ENCODE measurements around the gene PNMA6E. TPM values are rescaled to one million over a fixed set of nuclear protein-coding genes. Genes with fewer than 3 reads are reported as not detected.
A peak's percentile ranks its signal among the peaks of the same experiment; 100 is the strongest.

The PNMA6E gene
- total and polyA plus RNA-seq, 4 experiments from 2014 or later, result not detected

DNA sequence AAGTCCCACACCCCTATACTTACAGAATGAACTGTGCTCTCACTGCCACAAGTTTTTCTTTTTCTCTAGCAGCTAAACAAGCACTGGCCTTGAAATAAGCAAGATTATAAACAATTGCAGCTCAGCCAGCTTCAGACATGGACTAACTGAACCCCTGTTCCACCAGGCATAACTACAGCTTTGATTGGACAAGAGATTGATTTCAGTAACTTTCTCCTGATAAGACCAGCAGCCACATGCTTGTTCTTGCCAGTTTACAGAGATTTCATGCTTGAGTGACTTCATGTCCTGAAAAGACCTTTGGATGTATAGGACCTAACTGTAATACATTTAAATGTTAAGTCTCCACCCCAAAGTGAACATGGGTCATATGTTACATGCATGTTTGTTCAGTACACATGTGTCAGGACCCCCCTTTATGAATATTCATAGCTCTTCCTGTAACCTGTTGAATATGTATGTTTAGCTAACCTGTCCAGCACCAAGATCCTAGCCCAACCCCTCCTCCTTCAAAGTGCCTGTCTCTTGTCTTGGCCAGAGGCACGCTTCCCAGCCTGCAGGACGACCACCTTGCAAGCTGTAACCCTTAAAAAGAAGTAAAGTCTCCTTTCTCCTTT is 39.3 kb downstream of the PNMA6E start:
- Mint-ChIP-seq H3K27ac (no peak overlapping the region), H3K4me3 (no peak overlapping the region), H3K27me3 (no peaks in the 10 kb centered on the region), H3K4me1 (no peaks in the 10 kb centered on the region), H3K36me3 (peaks cover 0 to 3% of the 10 kb centered on the region in 2 donors), H3K9me3 (peaks cover 0 to 26% (median 20%) of the 10 kb centered on the region in 8 donors)
- intact Hi-C loops (cut with micrococcal nuclease), result no loop called here
- no peaks in the 10 kb centered on the region for H3K4me1 ChIP-seq (ENCODE audit: insufficient read depth, low read length)
- no peaks in the 10 kb centered on the region for H3K36me3 ChIP-seq (ENCODE audit: insufficient read depth, low read length)
- no peaks in the 10 kb centered on the region for H3K9me3 ChIP-seq (ENCODE audit: control insufficient read depth in 1 of 2, low read length in 2 of 2)
- H3K27me3 ChIP-seq (ENCODE audit: insufficient read depth, low read length), result no peaks in the 10 kb centered on the region
- no peak overlapping the region for H3K27ac ChIP-seq (ENCODE audit: low read depth, low read length)
- ChIA-PET CTCF (ENCODE audit: partially characterized antibody) (no interaction called here), POLR2A (ENCODE audit: partially characterized antibody) (no interaction called here)
- DNase-seq, result no peak
- no peak overlapping the region for H3K4me3 ChIP-seq (ENCODE audit: low read length in 2 of 2)

DNA sequence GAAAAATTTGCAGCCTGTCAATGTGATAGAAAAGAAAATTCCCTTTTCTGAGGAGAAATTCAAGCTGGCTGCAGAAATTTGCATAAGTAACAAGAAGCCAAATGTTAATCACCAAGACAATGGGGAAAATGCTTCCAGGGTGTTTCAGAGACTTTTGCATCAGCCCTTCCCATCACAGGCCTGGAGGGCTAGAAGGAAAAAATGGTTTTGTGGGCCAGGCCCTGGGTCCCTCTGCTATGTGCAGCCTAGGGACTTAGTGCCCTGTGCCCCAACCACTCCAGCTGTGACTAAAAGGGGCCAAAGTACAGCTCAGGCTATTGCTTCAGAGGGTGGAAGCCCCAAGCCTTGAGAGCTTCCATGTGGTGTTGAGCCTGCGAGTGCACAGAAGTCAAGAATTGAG is 43.3 kb downstream of the PNMA6E start:
- intact Hi-C loops (cut with micrococcal nuclease), result no loop called here
- no peak for DNase-seq
- Mint-ChIP-seq H3K27ac (no peak overlapping the region), H3K27me3 (no peaks in the 10 kb centered on the region), H3K4me1 (no peaks in the 10 kb centered on the region), H3K9me3 (peaks cover 0 to 29% (median 20%) of the 10 kb centered on the region in 8 donors), H3K4me3 (no peak overlapping the region), H3K36me3 (peaks cover 0 to 3% of the 10 kb centered on the region in 2 donors)
- POLR2A ChIA-PET (ENCODE audit: partially characterized antibody), result no interaction called here
- Histone ChIP-seq H3K27ac (ENCODE audit: low read depth, low read length) (no peak overlapping the region), H3K27me3 (ENCODE audit: insufficient read depth, low read length) (no peaks in the 10 kb centered on the region), H3K4me3 (ENCODE audit: low read length in 2 of 2) (no peak overlapping the region), H3K36me3 (ENCODE audit: insufficient read depth, low read length) (no peaks in the 10 kb centered on the region), H3K9me3 (ENCODE audit: control insufficient read depth in 1 of 2, low read length in 2 of 2) (no peaks in the 10 kb centered on the region), H3K4me1 (ENCODE audit: insufficient read depth, low read length) (no peaks in the 10 kb centered on the region)
- CTCF ChIA-PET (ENCODE audit: partially characterized antibody), result no interaction called here

- ChIA-PET POLR2A (ENCODE audit: partially characterized antibody) (no interaction called here), CTCF (ENCODE audit: partially characterized antibody) (no interaction called here)
- no peak overlapping the region for H3K27ac Mint-ChIP-seq
- peaks cover 0 to 22% (median 9%) of the 10 kb centered on the region in 8 donors for H3K9me3 Mint-ChIP-seq
- no peaks in the 10 kb centered on the region for H3K4me1 Mint-ChIP-seq
- Histone ChIP-seq H3K9me3 (ENCODE audit: control insufficient read depth in 1 of 2, low read length in 2 of 2) (no peaks in the 10 kb centered on the region), H3K27ac (ENCODE audit: low read depth, low read length) (no peak overlapping the region), H3K36me3 (ENCODE audit: insufficient read depth, low read length) (peaks cover 12% of the 10 kb centered on the region), H3K4me1 (ENCODE audit: insufficient read depth, low read length) (no peaks in the 10 kb centered on the region), H3K27me3 (ENCODE audit: insufficient read depth, low read length) (no peaks in the 10 kb centered on the region), H3K4me3 (ENCODE audit: low read length in 2 of 2) (no peak overlapping the region)
- peaks cover 0 to 15% of the 10 kb centered on the region in 2 donors for H3K36me3 Mint-ChIP-seq
- H3K4me3 Mint-ChIP-seq, result no peak overlapping the region
- intact Hi-C loops (cut with micrococcal nuclease), result no loop called here
- H3K27me3 Mint-ChIP-seq, result no peaks in the 10 kb centered on the region
- no peak for DNase-seq
Observed at GRCh38 chrX:153353416-153353815, 47.7 kb downstream of the PNMA6E start.

DNA sequence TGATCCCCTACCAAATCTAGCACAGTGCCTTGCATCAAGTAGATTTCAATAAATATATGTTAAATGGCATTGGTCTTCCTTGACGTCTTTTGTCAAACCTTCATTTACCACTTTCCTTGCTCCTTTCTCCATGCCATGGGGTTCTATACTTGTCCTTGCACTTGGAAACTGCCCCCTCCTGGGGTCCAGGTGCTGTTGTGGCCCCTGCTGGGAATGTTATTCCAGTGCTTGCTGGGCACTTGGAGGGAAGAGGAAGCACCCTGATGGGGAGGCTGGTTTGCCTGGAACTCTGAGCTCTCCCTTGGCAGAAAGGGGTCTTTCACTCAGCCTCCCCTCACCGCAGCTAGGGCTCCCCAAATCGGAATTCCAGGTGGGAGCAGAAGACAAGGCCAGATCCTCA is 48.3 kb downstream of the PNMA6E start:
- H3K4me1 ChIP-seq (ENCODE audit: insufficient read depth, low read length), result no peaks in the 10 kb centered on the region
- Mint-ChIP-seq H3K36me3 (peaks cover 0 to 18% of the 10 kb centered on the region in 2 donors), H3K27ac (no peak overlapping the region), H3K9me3 (peaks cover 0 to 16% (median 7%) of the 10 kb centered on the region in 8 donors), H3K27me3 (no peaks in the 10 kb centered on the region), H3K4me1 (no peaks in the 10 kb centered on the region), H3K4me3 (no peak overlapping the region)
- peaks cover 12% of the 10 kb centered on the region for H3K36me3 ChIP-seq (ENCODE audit: insufficient read depth, low read length)
- CTCF ChIA-PET (ENCODE audit: partially characterized antibody), result no interaction called here
- no peak overlapping the region for H3K27ac ChIP-seq (ENCODE audit: low read depth, low read length)
- no peak for DNase-seq
- intact Hi-C loops (cut with micrococcal nuclease), result no loop called here
- no peaks in the 10 kb centered on the region for H3K9me3 ChIP-seq (ENCODE audit: control insufficient read depth in 1 of 2, low read length in 2 of 2)
- POLR2A ChIA-PET (ENCODE audit: partially characterized antibody), result no interaction called here
- no peaks in the 10 kb centered on the region for H3K27me3 ChIP-seq (ENCODE audit: insufficient read depth, low read length)
- no peak overlapping the region for H3K4me3 ChIP-seq (ENCODE audit: low read length in 2 of 2)

- H3K9me3 Mint-ChIP-seq, result peaks cover 0 to 7% (median 0%) of the 10 kb centered on the region in 8 donors
- H3K27me3 Mint-ChIP-seq, result no peaks in the 10 kb centered on the region
- no peak overlapping the region for H3K27ac Mint-ChIP-seq
- DNase-seq, result no peak
- Histone ChIP-seq H3K4me3 (ENCODE audit: low read length in 2 of 2) (no peak overlapping the region), H3K9me3 (ENCODE audit: control insufficient read depth in 1 of 2, low read length in 2 of 2) (no peaks in the 10 kb centered on the region), H3K27me3 (ENCODE audit: insufficient read depth, low read length) (no peaks in the 10 kb centered on the region), H3K27ac (ENCODE audit: low read depth, low read length) (no peak overlapping the region), H3K4me1 (ENCODE audit: insufficient read depth, low read length) (no peaks in the 10 kb centered on the region), H3K36me3 (ENCODE audit: insufficient read depth, low read length) (peaks cover 17% of the 10 kb centered on the region)
- intact Hi-C loops (cut with micrococcal nuclease), result no loop called here
- no peak overlapping the region for H3K4me3 Mint-ChIP-seq
- peaks cover 2 to 20% of the 10 kb centered on the region in 2 donors for H3K36me3 Mint-ChIP-seq
- H3K4me1 Mint-ChIP-seq, result no peaks in the 10 kb centered on the region
- ChIA-PET POLR2A (ENCODE audit: partially characterized antibody) (no interaction called here), CTCF (ENCODE audit: partially characterized antibody) (no interaction called here)
Observed at GRCh38 chrX:153351981-153352380, 49.2 kb downstream of the PNMA6E start.

DNA sequence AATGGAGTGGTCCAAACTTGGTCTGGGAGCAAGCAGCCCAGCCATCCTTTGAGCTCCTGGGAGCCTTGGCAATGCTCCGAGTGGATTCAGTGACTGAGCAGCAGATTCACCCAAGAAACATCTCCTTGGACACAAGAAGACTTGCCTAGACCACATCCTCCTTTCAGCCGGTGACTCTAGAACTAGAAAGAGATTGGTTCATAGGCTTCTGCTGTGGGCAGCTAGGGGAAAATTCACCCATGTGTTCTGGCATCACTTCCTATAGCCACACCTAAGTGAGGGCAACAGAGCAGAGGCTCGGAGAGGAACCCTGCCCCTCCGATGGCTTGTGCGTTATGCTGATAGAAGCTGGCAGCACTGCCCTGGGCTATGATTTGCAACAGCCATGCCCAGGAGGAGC is 51.2 kb downstream of the PNMA6E start:
- DNase-seq, result no peak
- Mint-ChIP-seq H3K36me3 (peaks cover 7 to 28% of the 10 kb centered on the region in 2 donors), H3K4me1 (no peaks in the 10 kb centered on the region), H3K9me3 (peaks cover 0 to 2% (median 0%) of the 10 kb centered on the region in 8 donors), H3K4me3 (no peak overlapping the region), H3K27me3 (no peaks in the 10 kb centered on the region), H3K27ac (peak overlapping the region in 1 of 7 donors; percentile 48)
- Histone ChIP-seq H3K36me3 (ENCODE audit: insufficient read depth, low read length) (peaks cover 20% of the 10 kb centered on the region), H3K4me3 (ENCODE audit: low read length in 2 of 2) (no peak overlapping the region), H3K27me3 (ENCODE audit: insufficient read depth, low read length) (no peaks in the 10 kb centered on the region), H3K4me1 (ENCODE audit: insufficient read depth, low read length) (no peaks in the 10 kb centered on the region), H3K9me3 (ENCODE audit: control insufficient read depth in 1 of 2, low read length in 2 of 2) (no peaks in the 10 kb centered on the region), H3K27ac (ENCODE audit: low read depth, low read length) (no peak overlapping the region)
- POLR2A ChIA-PET (ENCODE audit: partially characterized antibody), result no interaction called here
- CTCF ChIA-PET (ENCODE audit: partially characterized antibody), result no interaction called here
- intact Hi-C loops (cut with micrococcal nuclease), result no loop called here

DNA sequence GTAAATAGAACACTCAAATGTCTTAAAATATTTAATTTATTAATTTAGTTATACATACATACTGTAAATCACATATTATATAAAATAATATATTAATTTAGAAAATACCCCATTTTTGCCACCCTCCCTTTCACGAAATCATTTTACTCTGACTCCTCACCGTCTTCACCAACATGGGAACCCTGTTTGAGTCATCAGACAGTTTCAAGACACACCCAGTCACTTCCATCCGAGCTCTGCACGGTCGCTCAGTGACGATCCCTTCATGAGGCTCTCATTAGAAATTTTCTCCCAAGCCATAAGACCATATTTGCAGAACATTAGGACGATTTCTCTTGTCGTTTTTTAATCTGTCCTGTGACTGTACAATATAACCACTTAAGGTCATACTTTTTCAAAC is 52.7 kb downstream of the PNMA6E start:
- Mint-ChIP-seq H3K4me1 (peaks cover 3 to 9% (median 6%) of the 10 kb centered on the region in 4 donors), H3K27me3 (no peaks in the 10 kb centered on the region), H3K4me3 (no peak overlapping the region), H3K9me3 (no peaks in the 10 kb centered on the region), H3K27ac (peak overlapping the region in 1 of 7 donors; percentile 59), H3K36me3 (peaks cover 7 to 33% of the 10 kb centered on the region in 2 donors)
- ChIA-PET POLR2A (ENCODE audit: partially characterized antibody) (no interaction called here), CTCF (ENCODE audit: partially characterized antibody) (no interaction called here)
- no peak for DNase-seq
- peaks cover 9% of the 10 kb centered on the region for H3K4me1 ChIP-seq (ENCODE audit: insufficient read depth, low read length)
- peaks cover 25% of the 10 kb centered on the region for H3K36me3 ChIP-seq (ENCODE audit: insufficient read depth, low read length)
- no peak overlapping the region for H3K27ac ChIP-seq (ENCODE audit: low read depth, low read length)
- H3K27me3 ChIP-seq (ENCODE audit: insufficient read depth, low read length), result no peaks in the 10 kb centered on the region
- H3K4me3 ChIP-seq (ENCODE audit: low read length in 2 of 2), result no peak overlapping the region
- intact Hi-C loops (cut with micrococcal nuclease), result no loop called here
- no peaks in the 10 kb centered on the region for H3K9me3 ChIP-seq (ENCODE audit: control insufficient read depth in 1 of 2, low read length in 2 of 2)

- CTCF ChIA-PET (ENCODE audit: partially characterized antibody), result no interaction called here
- peaks cover 7 to 35% of the 10 kb centered on the region in 2 donors for H3K36me3 Mint-ChIP-seq
- POLR2A ChIA-PET (ENCODE audit: partially characterized antibody), result no interaction called here
Observed at GRCh38 chrX:153347530-153347929, 53.6 kb downstream of the PNMA6E start.

More at GRCh38 chrX:153347530-153347929, 53.6 kb downstream of the PNMA6E start:
- no peak overlapping the region for H3K4me3 ChIP-seq (ENCODE audit: low read length in 2 of 2)
- Mint-ChIP-seq H3K4me1 (peaks cover 6 to 18% (median 14%) of the 10 kb centered on the region in 4 donors), H3K27ac (no peak overlapping the region), H3K4me3 (no peak overlapping the region), H3K27me3 (no peaks in the 10 kb centered on the region), H3K9me3 (no peaks in the 10 kb centered on the region)
- peaks cover 18% of the 10 kb centered on the region for H3K4me1 ChIP-seq (ENCODE audit: insufficient read depth, low read length)
- no peak for DNase-seq
- H3K36me3 ChIP-seq (ENCODE audit: insufficient read depth, low read length), result peaks cover 25% of the 10 kb centered on the region
- no peaks in the 10 kb centered on the region for H3K27me3 ChIP-seq (ENCODE audit: insufficient read depth, low read length)
- no peaks in the 10 kb centered on the region for H3K9me3 ChIP-seq (ENCODE audit: control insufficient read depth in 1 of 2, low read length in 2 of 2)
- H3K27ac ChIP-seq (ENCODE audit: low read depth, low read length), result no peak overlapping the region
- intact Hi-C loops (cut with micrococcal nuclease), result no loop called here
